ENCODE data around the gene TOR1B.

Gene TOR1B

DNA sequence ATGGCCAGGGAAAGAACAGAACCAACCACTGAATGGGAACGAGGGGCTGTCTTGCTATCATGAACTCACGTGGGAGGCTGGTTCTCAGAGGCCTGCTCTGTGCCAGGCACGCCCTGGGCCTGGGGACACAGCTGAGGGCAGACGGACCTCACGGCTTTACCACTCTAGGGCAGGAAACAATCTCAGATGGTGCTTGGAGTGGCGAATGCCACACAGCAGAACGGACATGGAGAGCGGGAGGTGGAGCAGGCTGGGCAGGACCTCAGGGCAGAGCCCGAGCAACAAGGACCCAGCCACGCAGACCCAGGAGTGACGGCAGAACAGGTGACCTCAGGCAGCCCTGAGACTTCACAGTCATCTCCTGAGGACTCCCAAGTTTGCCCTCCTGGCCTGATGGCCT lies 12.3 kb downstream of the TOR1B start:
- ATAC-seq: no peak

DNA sequence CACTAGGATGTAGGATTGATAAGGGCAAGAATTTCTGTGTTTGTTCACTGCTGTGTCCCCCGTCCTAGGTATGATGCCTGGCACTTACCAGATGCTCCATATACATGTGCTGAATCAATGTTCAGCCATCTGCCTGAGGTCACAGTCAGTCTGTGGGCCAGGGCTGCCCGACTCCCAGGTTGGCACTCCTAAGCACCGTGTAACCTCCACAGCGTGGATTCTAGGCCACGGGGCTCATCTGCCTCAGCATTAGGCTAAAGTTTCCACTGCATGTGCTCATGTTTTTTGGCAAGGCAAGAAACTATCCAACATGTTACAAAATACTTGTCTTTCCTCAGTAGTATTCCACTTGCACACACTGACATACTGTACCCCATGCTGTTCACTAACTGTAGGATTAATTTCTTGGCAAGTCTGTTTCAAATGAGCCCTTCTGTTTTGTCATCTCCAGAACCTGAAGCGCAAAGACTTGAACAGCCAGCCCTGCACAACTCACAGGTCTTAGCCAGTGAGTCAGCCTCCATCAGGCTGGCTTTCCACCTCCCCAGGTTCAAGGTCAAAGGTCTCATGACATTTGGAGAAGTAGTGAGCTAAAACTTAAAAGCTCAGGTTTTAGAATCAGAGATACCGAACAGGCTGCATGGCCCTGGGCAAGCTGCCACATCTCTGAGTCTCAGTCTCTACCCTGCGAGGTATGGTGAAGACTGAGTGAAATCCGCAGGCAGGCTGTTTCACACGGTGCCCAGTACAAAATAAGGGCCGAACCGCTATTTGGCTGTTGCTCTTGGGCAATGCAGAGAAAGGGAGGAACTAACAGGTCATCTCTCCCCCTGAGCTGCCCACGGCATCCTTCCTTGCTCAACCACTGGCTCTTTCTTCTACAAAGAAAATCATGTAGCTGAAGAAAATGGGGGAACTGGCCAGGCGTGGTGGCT lies 13.8 kb downstream of the TOR1B start:
- no peak for ATAC-seq
- TF ChIP-seq, protein P1, sequence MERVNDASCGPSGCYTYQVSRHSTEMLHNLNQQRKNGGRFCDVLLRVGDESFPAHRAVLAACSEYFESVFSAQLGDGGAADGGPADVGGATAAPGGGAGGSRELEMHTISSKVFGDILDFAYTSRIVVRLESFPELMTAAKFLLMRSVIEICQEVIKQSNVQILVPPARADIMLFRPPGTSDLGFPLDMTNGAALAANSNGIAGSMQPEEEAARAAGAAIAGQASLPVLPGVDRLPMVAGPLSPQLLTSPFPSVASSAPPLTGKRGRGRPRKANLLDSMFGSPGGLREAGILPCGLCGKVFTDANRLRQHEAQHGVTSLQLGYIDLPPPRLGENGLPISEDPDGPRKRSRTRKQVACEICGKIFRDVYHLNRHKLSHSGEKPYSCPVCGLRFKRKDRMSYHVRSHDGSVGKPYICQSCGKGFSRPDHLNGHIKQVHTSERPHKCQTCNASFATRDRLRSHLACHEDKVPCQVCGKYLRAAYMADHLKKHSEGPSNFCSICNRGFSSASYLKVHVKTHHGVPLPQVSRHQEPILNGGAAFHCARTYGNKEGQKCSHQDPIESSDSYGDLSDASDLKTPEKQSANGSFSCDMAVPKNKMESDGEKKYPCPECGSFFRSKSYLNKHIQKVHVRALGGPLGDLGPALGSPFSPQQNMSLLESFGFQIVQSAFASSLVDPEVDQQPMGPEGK (CRISPR knock-in tag; IDR thresholded peaks at IDR 0.05; ENCODE audit: borderline replicate concordance): no peak
- TF ChIP-seq ISL1 (CRISPR knock-in tag; IDR thresholded peaks at IDR 0.05) (no peak), ZC3H10 (CRISPR knock-in tag; IDR thresholded peaks at IDR 0.05) (no peak), ZFP3 (CRISPR knock-in tag; IDR thresholded peaks at IDR 0.05) (no peak), ARNTL (CRISPR knock-in tag; IDR thresholded peaks at IDR 0.05; ENCODE audit: borderline replicate concordance, low read depth) (no peak), PPARA (CRISPR knock-in tag; IDR thresholded peaks at IDR 0.05; ENCODE audit: borderline replicate concordance) (no peak), ZNF70 (CRISPR knock-in tag; IDR thresholded peaks at IDR 0.05) (no peak), CSDC2 (CRISPR knock-in tag; IDR thresholded peaks at IDR 0.05) (no peak)
- TF ChIP-seq, protein P2, sequence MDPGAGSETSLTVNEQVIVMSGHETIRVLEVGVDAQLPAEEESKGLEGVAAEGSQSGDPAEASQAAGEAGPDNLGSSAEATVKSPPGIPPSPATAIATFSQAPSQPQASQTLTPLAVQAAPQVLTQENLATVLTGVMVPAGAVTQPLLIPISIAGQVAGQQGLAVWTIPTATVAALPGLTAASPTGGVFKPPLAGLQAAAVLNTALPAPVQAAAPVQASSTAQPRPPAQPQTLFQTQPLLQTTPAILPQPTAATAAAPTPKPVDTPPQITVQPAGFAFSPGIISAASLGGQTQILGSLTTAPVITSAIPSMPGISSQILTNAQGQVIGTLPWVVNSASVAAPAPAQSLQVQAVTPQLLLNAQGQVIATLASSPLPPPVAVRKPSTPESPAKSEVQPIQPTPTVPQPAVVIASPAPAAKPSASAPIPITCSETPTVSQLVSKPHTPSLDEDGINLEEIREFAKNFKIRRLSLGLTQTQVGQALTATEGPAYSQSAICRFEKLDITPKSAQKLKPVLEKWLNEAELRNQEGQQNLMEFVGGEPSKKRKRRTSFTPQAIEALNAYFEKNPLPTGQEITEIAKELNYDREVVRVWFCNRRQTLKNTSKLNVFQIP (CRISPR knock-in tag; IDR thresholded peaks at IDR 0.05; ENCODE audit: borderline replicate concordance, low read depth): no peak
- TF ChIP-seq, protein P3, sequence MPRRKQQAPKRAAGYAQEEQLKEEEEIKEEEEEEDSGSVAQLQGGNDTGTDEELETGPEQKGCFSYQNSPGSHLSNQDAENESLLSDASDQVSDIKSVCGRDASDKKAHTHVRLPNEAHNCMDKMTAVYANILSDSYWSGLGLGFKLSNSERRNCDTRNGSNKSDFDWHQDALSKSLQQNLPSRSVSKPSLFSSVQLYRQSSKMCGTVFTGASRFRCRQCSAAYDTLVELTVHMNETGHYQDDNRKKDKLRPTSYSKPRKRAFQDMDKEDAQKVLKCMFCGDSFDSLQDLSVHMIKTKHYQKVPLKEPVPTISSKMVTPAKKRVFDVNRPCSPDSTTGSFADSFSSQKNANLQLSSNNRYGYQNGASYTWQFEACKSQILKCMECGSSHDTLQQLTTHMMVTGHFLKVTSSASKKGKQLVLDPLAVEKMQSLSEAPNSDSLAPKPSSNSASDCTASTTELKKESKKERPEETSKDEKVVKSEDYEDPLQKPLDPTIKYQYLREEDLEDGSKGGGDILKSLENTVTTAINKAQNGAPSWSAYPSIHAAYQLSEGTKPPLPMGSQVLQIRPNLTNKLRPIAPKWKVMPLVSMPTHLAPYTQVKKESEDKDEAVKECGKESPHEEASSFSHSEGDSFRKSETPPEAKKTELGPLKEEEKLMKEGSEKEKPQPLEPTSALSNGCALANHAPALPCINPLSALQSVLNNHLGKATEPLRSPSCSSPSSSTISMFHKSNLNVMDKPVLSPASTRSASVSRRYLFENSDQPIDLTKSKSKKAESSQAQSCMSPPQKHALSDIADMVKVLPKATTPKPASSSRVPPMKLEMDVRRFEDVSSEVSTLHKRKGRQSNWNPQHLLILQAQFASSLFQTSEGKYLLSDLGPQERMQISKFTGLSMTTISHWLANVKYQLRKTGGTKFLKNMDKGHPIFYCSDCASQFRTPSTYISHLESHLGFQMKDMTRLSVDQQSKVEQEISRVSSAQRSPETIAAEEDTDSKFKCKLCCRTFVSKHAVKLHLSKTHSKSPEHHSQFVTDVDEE (CRISPR knock-in tag; IDR thresholded peaks at IDR 0.05): no peak

More for the DNA sequence above, 12.3 kb downstream of the TOR1B start:
- TF ChIP-seq TOX (CRISPR knock-in tag; IDR thresholded peaks at IDR 0.05; ENCODE audit: borderline replicate concordance) (no peak), OSR1 (CRISPR knock-in tag; IDR thresholded peaks at IDR 0.05) (no peak)
- TF ChIP-seq, protein P2 (CRISPR knock-in tag; IDR thresholded peaks at IDR 0.05; ENCODE audit: borderline replicate concordance, low read depth): no peak

DNA sequence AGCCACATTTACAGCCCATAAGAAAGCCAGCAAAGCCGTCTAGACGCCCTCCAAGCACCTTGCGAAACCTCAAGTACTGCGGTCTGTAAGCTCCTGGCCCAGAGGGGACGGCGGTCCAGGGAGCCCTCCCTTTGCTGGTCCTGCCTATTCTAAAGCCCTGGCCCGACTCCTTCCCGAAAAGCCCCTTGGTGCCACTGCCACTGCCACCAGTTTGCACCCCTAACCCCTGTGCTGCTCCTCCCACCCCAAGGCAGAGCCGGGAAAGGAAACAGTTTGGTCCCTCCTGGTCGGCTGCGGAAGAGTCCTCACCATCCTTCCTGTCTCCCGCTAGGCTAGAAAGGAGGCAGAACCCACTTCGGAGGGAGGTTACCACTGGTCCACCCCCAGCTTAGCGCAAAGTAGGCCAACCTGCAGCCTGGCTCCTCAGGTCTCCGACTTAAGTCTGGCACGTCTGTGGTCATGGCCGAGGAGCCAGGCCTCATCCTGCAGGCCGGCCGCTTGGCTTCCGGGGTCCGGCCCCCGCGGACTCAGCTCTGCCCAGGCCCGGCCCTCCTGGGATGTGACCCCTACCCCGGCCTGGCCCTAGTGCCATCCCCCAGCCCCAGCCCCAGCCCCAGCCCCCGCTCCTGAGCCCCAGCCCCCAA lies 20.0 kb downstream of the TOR1B start:
- peak; percentile 64 for ATAC-seq
- TF ChIP-seq, protein P2 (CRISPR knock-in tag; IDR thresholded peaks at IDR 0.05; ENCODE audit: borderline replicate concordance, low read depth): no peak
- TF ChIP-seq, protein P1 (CRISPR knock-in tag; IDR thresholded peaks at IDR 0.05; ENCODE audit: borderline replicate concordance): no peak
- TF ChIP-seq GLIS3 (CRISPR knock-in tag; IDR thresholded peaks at IDR 0.05): no peak
- no peak for TF ChIP-seq RARB (CRISPR knock-in tag; IDR thresholded peaks at IDR 0.05)
- no peak for TF ChIP-seq ZC3H10 (CRISPR knock-in tag; IDR thresholded peaks at IDR 0.05)
- TF ChIP-seq ZNF8 (CRISPR knock-in tag; IDR thresholded peaks at IDR 0.05): no peak
- no peak for TF ChIP-seq TOX (CRISPR knock-in tag; IDR thresholded peaks at IDR 0.05; ENCODE audit: borderline replicate concordance)
- TF ChIP-seq TCF4 (CRISPR knock-in tag; IDR thresholded peaks at IDR 0.05; ENCODE audit: borderline replicate concordance): no peak
- TF ChIP-seq SNAI2 (CRISPR knock-in tag; IDR thresholded peaks at IDR 0.05): no peak
